ENCODE results near the gene TBL1X.
"Not testable (repeated sequence)": the region's sequence is repeated elsewhere in the genome, so short reads cannot be mapped to it uniquely, and the experiment has no call there.

TBL1X gene

DNA sequence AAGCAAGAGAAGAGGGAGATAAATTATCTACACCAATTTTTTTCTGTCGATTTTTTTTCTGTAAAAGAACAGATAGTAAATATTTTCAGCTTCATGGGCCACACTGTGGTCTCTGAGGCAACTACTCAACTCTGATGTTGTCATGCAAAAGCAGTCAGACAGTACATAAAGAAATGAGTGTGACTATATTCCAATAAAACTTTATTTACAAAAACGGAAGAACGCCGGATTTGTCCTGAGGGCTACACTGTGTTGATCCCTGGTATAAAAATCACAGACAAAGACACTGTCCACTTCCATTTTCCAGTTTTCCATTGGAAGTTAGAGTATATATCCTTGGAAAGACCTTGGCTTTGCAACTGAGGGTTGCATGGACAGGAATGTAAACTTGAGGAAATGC, 282.8 kb downstream of the TBL1X start:
- no peak for DNase-seq (ENCODE audit: low read depth in 4 of 4, low spot score in 1 of 4)

GRCh38 chrX:9749146-9749692, 284.4 kb downstream of the TBL1X start:
- DNase-seq (ENCODE audit: low read depth in 4 of 4, low spot score in 1 of 4) = no peak

GRCh38 chrX:9757366-9757765, 292.5 kb downstream of the TBL1X start:
- DNase-seq (ENCODE audit: low read depth in 4 of 4, low spot score in 1 of 4) = no peak

DNA sequence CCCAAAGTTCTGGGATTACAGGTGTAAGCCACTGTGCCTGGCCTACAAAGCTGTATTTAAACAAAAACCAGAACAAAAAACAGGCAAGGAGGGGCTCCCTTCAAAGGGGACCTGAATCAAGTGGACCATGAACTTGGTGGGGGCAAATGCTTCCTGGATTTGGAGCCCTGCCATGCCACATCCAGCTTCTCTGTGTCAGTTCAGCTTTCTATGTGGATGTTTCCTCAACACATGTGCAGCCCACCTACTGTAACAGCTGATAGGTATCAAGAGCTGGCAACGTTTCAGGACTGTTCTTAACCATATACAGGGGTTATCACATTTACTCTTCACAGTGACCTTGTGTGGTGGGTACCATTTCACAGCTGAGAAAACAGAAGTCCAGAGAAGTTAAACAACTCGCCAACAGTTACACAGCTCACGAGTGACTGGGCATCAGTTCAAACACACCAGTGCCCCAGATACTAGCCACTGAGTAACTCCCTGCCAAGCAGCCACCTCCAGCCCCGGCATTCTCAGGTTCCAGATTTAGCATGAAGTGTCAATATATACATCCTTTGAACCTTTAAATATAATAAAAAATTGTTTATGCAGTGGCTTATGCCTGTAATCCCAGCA, 293.3 kb downstream of the TBL1X start:
- DNase-seq (ENCODE audit: low read depth in 4 of 4, low spot score in 1 of 4) = no peak

DNA sequence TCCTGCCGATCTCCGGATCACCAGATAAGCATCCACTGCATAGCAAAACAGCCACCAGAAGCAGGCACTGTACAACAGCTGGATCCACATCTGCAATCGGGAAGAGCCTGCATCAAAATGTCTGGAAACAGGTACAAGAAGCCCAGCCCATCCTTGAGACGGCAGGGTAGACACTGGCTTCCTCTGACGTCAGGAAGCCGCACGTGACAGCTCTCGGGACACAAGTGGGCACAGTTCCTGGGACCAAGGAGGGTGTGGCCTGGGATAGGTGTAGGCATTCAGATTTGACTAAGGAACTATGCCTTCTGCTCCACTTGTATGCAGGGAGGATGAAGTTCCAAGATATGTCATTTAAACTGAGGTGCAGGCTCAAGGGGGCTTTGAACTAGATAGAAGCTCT, 294.5 kb downstream of the TBL1X start:
- DNase-seq (ENCODE audit: low read depth in 4 of 4, low spot score in 1 of 4) = no peak

- no peak for DNase-seq (ENCODE audit: low read depth in 4 of 4, low spot score in 1 of 4)
Observed at GRCh38 chrX:9765072-9765736, 300.3 kb downstream of the TBL1X start.

DNA sequence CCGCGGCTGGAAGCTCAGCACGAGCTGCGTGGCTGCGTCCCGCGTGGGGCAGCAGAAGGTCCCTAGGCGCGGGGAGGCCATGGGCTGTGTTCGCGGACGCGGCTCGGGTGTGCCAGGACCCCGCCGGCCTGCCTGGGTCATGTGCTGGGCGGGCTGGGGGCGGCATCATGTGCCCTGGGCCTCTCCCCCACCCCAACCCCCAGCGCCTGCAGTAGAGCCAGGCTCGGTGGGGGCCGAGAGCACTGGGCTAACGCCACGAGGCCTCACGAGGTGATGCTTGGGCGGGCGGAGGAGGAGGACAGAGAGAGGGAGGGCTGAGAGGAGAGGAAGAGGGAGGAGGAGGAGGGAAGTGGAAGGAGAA, 300.9 kb downstream of the TBL1X start, which contains the start of gene GPR143:
Gene GPR143, minus strand, starts transcription at position 111 of the 361 bp plus-strand sequence. Its CDS starts 30 bp downstream, at position 81.
- no peak for DNase-seq (ENCODE audit: low read depth in 4 of 4, low spot score in 1 of 4)

- no peak for DNase-seq (ENCODE audit: low read depth in 4 of 4, low spot score in 1 of 4)
Observed at GRCh38 chrX:9767375-9767774, 302.5 kb downstream of the TBL1X start.

DNA sequence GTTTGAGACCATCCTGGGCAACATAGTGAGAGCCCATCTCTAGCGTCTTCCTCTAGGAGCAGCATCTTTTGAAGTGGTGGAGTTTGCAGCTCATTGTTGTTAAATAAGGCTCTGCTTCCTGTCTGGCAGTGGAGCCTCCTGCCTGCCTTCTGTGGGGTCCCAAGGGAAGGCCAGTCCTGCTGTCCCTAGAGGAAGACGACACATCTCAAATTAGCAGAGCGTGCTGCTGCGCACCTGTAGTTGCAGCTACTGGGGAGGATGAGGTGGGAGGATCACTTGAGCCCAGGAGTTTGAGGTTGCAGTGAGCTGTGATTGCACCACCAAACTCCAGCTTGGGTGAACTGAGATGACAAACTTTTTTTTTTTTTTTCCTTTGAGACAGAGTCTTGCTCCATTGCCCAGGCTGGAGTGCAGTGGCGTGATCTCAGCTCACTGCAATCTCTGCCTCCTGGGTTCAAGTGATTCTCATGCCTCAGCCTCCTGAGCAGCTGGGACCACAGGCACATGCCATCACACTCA, 303.5 kb downstream of the TBL1X start:
- DNase-seq (ENCODE audit: low read depth in 4 of 4, low spot score in 1 of 4) = not testable (repeated sequence)

GRCh38 chrX:9770319-9770718, 305.5 kb downstream of the TBL1X start:
- DNase-seq (ENCODE audit: low read depth in 4 of 4, low spot score in 1 of 4) = no peak

DNA sequence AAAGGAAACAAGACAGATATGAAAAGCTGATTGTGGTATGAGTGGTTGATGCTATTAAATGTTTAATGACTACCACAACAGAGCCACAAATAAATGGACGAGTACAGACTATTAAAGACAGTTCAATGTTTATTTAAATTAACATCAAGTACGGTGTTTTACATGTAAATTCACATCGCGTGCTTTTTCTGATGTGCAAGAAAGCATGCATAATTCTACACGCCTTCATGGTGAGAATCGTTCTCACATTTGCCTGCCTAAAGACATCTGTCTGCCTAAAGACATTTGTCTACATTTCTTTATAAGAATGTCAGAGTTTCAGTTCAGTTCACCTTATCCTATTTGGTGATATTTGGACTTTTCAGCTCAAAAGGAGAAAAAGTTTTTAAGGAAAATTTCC, 308.1 kb downstream of the TBL1X start:
- no peak for DNase-seq (ENCODE audit: low read depth in 4 of 4, low spot score in 1 of 4)

GRCh38 chrX:9775930-9776329, 311.1 kb downstream of the TBL1X start:
- DNase-seq (ENCODE audit: low read depth in 4 of 4, low spot score in 1 of 4) = no peak

DNA sequence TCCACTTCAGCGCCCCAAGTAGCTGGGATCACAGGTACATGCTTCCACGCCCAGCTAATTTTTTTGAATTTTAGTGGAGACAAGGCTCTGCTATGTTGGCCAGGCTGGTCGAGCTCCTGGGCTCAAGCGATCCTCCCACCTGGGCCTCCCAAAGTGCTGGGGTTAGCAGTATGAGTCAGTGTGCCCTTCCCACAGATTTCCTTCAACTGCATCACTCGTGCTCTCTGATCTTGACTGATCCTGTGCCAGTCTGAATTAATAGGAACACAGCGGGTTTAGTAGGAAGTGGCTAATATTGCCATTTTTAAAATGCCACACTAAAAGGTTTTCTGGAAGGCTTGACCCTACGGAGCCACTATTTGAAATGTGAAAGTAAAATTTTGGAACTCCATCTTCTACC, 317.1 kb downstream of the TBL1X start:
- no peak for DNase-seq (ENCODE audit: low read depth in 4 of 4, low spot score in 1 of 4)

DNA sequence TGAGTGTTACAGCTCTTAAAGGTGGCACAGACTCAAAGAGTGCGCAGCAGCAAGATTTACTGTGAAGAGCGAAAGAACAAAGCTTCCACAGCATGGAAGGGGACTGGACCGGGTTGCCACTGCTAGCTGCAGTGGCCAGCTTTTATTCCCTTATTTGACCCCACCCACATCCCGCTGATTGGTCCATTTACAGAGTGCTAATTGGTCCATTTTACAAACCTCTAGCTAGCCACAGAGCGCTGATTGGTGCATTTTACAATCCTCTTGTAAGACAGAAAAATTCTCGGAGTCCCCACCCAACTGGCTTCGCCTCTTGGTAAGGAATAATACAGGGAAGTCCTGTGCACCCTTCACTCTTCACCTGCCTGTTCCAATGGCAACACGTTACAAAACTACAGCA, 319.5 kb downstream of the TBL1X start:
- DNase-seq (ENCODE audit: low read depth in 4 of 4, low spot score in 1 of 4) = no peak

DNA sequence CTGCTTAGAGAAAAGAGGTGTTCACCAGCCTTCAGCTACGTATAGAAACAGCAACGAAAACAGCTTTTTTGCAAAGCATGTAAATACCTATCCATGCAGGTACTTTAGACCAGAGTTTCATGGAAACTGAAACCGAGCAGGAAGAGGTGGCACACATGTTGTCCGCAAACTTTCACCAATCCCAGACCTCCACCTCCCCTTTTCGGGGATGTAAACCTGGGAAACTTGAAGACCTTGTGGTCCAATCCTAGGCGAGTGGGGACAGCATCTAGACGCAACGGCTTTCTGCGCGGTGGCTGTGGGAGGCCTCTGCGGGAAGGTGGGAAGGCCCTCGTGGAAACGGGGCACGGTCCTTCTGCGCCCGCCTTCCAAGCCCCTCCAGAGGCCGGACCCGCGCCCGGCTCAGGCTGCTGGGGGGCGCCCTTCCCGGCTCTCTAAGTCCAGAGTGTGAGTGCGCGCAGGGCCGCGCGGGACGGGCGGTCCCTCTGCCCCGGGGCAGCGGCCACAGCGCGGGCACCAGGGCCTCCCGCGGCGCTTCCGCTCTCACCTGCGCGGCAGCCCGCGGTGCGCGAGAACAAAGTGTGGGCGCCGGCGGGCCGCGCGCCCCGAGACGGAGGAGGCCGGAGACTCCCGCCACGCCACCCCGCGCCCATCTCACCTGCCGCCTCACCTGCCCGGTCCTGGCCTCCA, 320.5 kb downstream of the TBL1X start:
- DNase-seq (ENCODE audit: low read depth in 4 of 4, low spot score in 1 of 4) = no peak

DNA sequence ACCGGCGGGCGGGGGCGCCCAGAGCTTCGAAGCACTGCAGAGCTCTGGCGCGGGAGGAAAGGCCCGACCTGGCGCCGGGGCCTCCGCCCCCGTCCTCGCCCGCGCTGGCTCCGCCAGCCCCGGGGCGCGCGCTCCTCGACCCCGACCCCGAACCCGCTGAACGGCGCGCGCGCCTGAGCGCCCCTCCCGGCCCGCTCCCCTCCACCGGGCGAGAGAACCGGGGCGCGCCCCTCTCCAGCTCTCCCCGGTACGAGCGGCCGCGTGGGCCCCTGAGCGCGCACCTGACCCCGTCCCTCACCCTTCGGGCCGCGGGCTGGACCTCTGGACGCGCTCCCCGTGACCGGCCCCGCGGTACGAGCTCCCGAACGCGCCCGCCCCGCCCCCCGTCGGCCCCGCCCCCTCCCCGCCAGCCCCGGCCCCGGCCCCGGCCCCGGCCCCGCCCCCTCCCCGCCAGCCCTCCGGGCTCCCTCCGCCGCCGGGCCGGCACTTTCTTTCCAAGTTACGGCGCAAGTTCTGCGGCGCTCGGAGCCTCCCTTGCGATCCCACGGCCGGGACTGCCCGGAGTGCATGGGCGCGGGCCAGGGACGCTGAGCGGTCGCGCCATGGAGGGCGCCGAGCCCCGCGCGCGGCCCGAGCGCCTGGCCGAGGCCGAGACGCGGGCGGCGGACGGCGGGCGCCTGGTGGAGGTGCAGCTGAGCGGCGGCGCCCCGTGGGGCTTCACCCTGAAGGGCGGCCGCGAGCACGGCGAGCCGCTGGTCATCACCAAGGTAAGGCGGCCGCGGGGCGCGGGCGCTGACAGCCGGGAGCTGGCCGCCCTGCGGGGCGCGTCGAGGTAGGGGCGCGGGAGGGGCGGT, 321.3 kb downstream of the TBL1X start, which contains the start of gene SHROOM2:
Gene SHROOM2, plus strand, starts transcription at position 486 of the 854 bp plus-strand sequence. Its CDS starts 117 bp downstream, at position 603.
- no peak for DNase-seq (ENCODE audit: low read depth in 4 of 4, low spot score in 1 of 4)

DNA sequence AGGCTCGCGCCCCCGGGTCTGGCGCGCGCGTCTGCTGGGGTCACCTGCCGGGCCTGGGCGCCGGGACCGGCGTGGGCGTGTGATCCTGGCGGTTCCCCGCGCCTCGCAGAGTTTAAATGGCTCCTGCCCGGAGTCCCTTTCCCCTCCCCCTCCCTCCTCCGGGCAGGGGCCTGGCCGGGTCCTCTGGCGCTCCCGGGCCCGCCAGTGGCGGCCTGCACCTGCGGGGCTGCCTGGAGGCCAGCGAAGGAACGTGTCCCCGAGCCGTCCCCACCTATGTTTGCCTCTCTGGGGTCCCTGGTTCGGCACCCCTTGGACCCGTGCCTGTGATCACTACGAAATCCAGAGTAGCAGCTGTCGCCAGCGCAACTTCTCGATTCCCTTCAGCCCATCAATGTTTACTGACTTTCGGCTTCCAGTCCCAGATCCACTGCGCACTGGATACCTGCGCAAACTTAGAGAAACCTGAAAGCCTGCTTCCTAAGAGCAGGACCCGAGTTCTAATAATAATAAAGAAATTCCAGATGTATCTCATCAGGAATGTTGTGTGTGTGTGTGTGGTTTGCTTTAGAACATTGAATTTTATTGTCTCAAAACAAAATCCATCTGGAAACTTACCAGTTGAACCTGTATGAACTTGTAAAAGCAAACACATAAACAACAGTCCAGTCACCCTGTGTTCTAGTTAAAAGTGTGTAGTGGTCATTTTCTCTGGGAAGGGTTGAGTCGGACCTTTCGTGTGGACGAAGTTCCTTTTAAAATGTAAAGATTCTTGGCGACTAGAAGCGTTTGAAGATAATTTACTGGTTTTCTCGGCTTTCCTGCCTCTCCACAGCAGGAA, 322.2 kb downstream of the TBL1X start:
- DNase-seq (ENCODE audit: low read depth in 4 of 4, low spot score in 1 of 4) = no peak

GRCh38 chrX:9788911-9789310, 324.1 kb downstream of the TBL1X start:
- no peak for DNase-seq (ENCODE audit: low read depth in 4 of 4, low spot score in 1 of 4)

- no peak for DNase-seq (ENCODE audit: low read depth in 4 of 4, low spot score in 1 of 4)
Observed at GRCh38 chrX:9789555-9789954, 324.7 kb downstream of the TBL1X start.

All from stimulated activated CD4-positive, alpha-beta T cell treated with anti-CD3 and anti-CD28 coated beads, Interleukin-1b, Interleukin-23, amount 100 ng/mL, for 24 hours (primary cell).